ENCODE measurements around the gene TXNDC11.

TXNDC11 gene

DNA sequence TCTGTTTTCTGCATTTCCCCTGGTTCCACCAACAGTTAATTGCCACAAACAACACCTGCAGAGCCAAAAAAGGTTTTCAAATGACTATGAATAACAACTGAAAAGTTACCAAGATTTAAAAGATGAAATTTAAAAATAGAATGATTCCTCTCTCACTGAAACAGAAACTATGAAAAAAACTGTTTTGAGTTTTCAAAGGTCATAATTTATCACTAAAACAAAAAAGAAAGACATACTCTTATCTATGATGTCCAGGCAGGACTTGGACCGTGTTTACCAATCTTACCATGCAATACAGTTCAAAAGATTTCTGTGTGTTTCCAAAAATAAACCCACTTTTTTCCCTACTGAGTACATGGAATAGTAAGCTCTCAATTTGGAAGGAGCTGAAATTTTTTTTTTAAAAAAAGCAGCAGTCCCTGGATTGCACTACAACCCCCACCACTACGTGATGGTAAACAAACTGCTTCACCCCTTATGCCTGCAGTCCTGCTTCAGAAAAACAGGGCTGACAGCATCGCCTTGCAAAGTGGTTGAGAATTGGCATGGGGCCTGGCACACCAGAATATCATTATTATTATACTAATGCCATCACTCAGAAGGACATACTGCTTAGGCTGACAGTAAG lies 8.5 kb downstream of the TXNDC11 start:
- H3K4me3 ChIP-seq (ENCODE audit: low read length) = no peak overlapping the region
- TF ChIP-seq, protein P1, sequence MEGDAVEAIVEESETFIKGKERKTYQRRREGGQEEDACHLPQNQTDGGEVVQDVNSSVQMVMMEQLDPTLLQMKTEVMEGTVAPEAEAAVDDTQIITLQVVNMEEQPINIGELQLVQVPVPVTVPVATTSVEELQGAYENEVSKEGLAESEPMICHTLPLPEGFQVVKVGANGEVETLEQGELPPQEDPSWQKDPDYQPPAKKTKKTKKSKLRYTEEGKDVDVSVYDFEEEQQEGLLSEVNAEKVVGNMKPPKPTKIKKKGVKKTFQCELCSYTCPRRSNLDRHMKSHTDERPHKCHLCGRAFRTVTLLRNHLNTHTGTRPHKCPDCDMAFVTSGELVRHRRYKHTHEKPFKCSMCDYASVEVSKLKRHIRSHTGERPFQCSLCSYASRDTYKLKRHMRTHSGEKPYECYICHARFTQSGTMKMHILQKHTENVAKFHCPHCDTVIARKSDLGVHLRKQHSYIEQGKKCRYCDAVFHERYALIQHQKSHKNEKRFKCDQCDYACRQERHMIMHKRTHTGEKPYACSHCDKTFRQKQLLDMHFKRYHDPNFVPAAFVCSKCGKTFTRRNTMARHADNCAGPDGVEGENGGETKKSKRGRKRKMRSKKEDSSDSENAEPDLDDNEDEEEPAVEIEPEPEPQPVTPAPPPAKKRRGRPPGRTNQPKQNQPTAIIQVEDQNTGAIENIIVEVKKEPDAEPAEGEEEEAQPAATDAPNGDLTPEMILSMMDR (IDR thresholded peaks at IDR 0.05; ENCODE audit: insufficient read depth, low read depth, low read length, missing control alignments) = no peak
- no peak for DNase-seq (ENCODE audit: low read depth)

DNA sequence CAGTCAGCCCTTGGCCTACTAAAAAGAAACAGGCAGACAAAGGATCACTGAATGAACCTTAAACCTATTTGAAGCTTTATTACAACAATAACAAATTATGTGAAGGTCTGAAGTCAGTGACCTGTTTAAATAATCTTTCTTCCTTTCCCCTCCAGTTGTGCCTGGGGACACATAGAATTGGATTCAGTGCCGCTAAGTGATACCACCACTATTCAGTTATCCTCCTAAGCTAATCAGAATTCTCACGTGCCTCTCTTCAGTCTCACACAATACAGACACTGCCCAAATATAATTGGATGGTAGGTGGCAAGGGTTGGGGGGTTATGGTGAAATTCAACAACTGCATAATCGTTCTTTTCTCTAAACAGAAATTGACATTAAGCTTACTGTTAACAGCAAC lies 11.4 kb downstream of the TXNDC11 start:
- no peak for DNase-seq (ENCODE audit: low read depth)
- TF ChIP-seq, protein P1 (IDR thresholded peaks at IDR 0.05; ENCODE audit: insufficient read depth, low read depth, low read length, missing control alignments) = no peak
- H3K4me3 ChIP-seq (ENCODE audit: low read length) = no peak overlapping the region

DNA sequence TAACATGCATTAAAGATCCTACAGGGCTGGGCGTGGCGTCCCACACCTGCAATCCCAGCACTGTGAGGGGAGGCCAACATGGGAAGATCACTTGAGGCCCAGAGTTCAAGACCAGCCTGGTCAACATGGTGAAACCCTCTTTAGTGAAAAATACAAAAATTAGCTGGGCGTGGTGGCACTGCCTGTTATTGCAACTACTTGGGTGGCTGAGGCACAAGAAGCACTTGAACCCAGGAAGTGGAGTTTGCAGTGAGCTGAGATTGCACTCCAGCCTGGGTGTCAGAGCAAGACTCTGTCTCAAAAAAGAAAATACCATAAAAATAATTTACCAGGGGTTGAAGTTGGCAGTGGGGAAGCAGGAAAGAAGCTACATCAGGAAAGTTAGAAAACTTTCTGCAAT lies 12.9 kb downstream of the TXNDC11 start:
- TF ChIP-seq, protein P1 (IDR thresholded peaks at IDR 0.05; ENCODE audit: insufficient read depth, low read depth, low read length, missing control alignments) = no peak
- no peak overlapping the region for H3K4me3 ChIP-seq (ENCODE audit: low read length)
- no peak for DNase-seq (ENCODE audit: low read depth)

DNA sequence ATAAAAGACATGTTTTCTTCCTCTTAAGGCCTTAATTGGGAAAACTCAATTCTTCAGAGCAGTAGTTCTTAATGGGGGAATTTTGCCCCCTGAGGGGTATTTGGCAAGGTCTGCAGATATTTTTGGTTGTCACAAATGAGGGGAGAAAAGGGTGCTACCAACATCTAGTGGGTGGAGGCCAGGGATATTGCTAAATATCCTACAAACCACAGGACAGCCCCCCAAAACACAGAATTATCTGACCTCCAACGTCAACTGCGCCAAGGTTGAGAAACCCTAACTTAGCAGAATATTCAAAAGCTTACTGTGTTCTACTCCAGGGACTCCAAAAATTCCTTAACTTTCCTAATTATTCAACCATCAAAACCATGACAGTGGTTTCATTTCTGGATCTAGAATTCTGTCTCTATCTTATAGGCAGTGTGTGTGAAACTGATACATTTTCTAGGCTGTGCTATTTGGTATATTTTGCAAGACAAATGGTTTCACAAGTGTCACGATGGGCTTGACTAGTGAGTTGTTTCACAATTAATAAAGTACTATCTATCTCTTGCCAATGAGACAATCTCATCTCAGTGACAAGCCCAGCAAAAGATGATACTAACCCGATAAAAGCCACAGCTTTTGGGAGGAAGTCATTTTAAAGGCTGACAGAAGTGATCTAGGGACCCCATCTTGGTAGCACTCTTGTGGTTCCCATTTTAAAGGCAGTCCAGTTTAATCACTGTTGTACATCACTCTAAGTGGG lies 14.7 kb downstream of the TXNDC11 start:
- TF ChIP-seq, protein P1 (IDR thresholded peaks at IDR 0.05; ENCODE audit: insufficient read depth, low read depth, low read length, missing control alignments) = no peak
- H3K4me3 ChIP-seq (ENCODE audit: low read length) = no peak overlapping the region
- no peak for DNase-seq (ENCODE audit: low read depth)

DNA sequence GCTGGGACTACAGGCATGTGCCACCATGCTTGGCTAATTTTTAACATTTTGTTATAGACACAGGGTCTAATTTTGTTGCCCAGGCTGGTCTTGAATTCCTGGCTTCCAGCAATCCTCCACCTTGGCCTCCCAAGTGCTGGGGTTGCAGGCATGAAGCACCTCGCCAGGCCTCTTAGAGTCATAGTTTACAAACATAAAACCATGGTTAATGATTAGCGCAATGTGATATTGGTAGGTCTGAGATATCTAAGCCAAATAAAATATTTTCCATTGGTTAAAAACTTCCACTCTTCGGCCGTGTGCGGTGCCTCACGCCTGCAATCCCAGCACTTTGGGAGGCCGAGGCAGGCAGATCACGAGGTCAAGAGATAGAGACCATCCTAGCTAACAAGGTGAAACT lies 16.6 kb downstream of the TXNDC11 start:
- TF ChIP-seq, protein P1 (IDR thresholded peaks at IDR 0.05; ENCODE audit: insufficient read depth, low read depth, low read length, missing control alignments) = no peak
- no peak overlapping the region for H3K4me3 ChIP-seq (ENCODE audit: low read length)
- DNase-seq (ENCODE audit: low read depth) = no peak

DNA sequence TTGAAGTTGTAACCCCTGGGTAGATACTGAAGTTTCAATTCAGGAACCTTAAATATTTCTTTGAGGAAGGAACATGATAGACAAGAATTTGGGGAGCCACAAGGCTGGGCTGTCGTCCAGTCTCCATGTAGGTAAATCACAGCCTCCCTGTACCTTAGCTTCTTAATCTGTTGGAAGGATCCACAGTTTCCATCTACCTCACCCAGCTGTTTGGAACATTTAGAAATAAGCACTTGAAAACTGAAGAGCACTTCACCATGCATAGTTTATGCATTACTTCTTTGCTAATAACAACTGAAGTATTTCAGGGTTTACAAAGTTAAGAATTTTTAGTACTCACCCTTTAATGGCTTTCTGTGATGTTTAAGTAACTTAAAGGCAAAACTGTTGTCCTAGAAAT lies 17.2 kb downstream of the TXNDC11 start:
- no peak overlapping the region for H3K4me3 ChIP-seq (ENCODE audit: low read length)
- DNase-seq (ENCODE audit: low read depth) = no peak
- TF ChIP-seq, protein P1 (IDR thresholded peaks at IDR 0.05; ENCODE audit: insufficient read depth, low read depth, low read length, missing control alignments) = no peak

DNA sequence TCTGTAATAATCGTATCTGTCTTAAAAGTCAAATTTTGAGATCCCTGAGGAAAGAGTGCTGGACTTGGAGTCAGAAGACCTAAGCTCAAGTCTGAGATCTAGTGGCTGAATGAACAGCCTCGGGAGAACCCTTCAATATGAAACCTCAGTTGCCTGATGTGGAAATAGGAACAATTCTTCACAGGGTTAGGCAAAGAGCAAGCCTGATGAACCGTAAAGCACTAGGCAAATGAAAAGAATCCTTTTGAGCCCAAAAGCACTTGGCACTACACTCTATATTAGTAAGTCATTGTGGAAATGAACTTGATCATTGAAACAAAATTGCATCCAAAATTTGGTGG lies 20.2 kb downstream of the TXNDC11 start:
- TF ChIP-seq, protein P1 (IDR thresholded peaks at IDR 0.05; ENCODE audit: insufficient read depth, low read depth, low read length, missing control alignments) = no peak
- no peak for DNase-seq (ENCODE audit: low read depth)
- no peak overlapping the region for H3K4me3 ChIP-seq (ENCODE audit: low read length)
